Osteocyte (in vitro differentiated cells): ENCODE results near the gene FAAP20. TPM values are rescaled to one million over a fixed set of nuclear protein-coding genes. Genes with fewer than 3 reads are reported as not detected.

ENCODE experiments used
- DNase-seq: peaks from one replicate; pipeline ENCODE4 v3.0.0; 2021; ENCODE audit warnings: mixed read lengths; ENCODE audit not compliant: unreplicated experiment; ENCODE audit errors: extremely low spot score
- H3K27ac Mint-ChIP-seq: one replicate; pipeline ENCODE4 v1.8.0; 2021; ENCODE audit warnings: mild to moderate bottlenecking, mixed read lengths; ENCODE audit not compliant: unreplicated experiment
- H3K27me3 Mint-ChIP-seq: one replicate; pipeline ENCODE4 v1.8.0; 2021; ENCODE audit warnings: mixed read lengths; ENCODE audit not compliant: unreplicated experiment
- H3K36me3 Mint-ChIP-seq: one replicate; pipeline ENCODE4 v1.8.0; 2021; ENCODE audit warnings: mixed read lengths; ENCODE audit not compliant: unreplicated experiment
- H3K4me1 Mint-ChIP-seq: one replicate; pipeline ENCODE4 v1.8.0; 2021; ENCODE audit warnings: mixed read lengths; ENCODE audit not compliant: unreplicated experiment
- H3K4me3 Mint-ChIP-seq: one replicate; pipeline ENCODE4 v1.8.0; 2021; ENCODE audit warnings: mild to moderate bottlenecking, moderate library complexity, mixed read lengths; ENCODE audit not compliant: unreplicated experiment
- H3K9me3 Mint-ChIP-seq: one replicate; pipeline ENCODE4 v1.8.0; 2021; ENCODE audit warnings: mixed read lengths; ENCODE audit not compliant: unreplicated experiment
- CTCF ChIP-seq: fragments of 200-600 bp; sonication (generic); IDR thresholded peaks from 2 replicates; pipeline ENCODE4 v1.5.0; 2021; ENCODE audit warnings: antibody characterized with exemption, mild to moderate bottlenecking, moderate library complexity
- total RNA-seq: library from RNA; stranded (reverse); gene quantifications from 2 replicates; pipeline ENCODE4 v1.2.1, GENCODE V29; 2021

Gene FAAP20
- total RNA-seq, 1 donor from 2014 or later = 90.4 TPM

- peak overlapping the region; percentile 47 for H3K4me3 Mint-ChIP-seq
- peak overlapping the region; percentile 96 for H3K27ac Mint-ChIP-seq
- DNase-seq = no peak
- no peaks in the 10 kb centered on the region for H3K27me3 Mint-ChIP-seq
- H3K9me3 Mint-ChIP-seq = no peaks in the 10 kb centered on the region
- TF ChIP-seq CTCF = no peak
- H3K36me3 Mint-ChIP-seq = peaks cover 6% of the 10 kb centered on the region
- H3K4me1 Mint-ChIP-seq = peaks cover 87% of the 10 kb centered on the region
Observed at GRCh38 chr1:2235300-2235998, 40.9 kb upstream of the FAAP20 start.

- peak overlapping the region; percentile 73 for H3K4me3 Mint-ChIP-seq
- peak overlapping the region; percentile 96 for H3K27ac Mint-ChIP-seq
- peaks cover 7% of the 10 kb centered on the region for H3K36me3 Mint-ChIP-seq
Observed at GRCh38 chr1:2234762-2235113, 40.2 kb upstream of the FAAP20 start.

GRCh38 chr1:2233997-2234761 is 39.6 kb upstream of the FAAP20 start:
- Mint-ChIP-seq H3K36me3 (peaks cover 12% of the 10 kb centered on the region), H3K27ac (peak overlapping the region; percentile 96), H3K27me3 (no peaks in the 10 kb centered on the region)

More at GRCh38 chr1:2234762-2235113, 40.2 kb upstream of the FAAP20 start:
- TF ChIP-seq CTCF = no peak
- H3K4me1 Mint-ChIP-seq = peaks cover 81% of the 10 kb centered on the region
- no peaks in the 10 kb centered on the region for H3K9me3 Mint-ChIP-seq
- no peaks in the 10 kb centered on the region for H3K27me3 Mint-ChIP-seq
- no peak for DNase-seq

GRCh38 chr1:2233468-2233867 is 38.9 kb upstream of the FAAP20 start:
- H3K36me3 Mint-ChIP-seq = peaks cover 14% of the 10 kb centered on the region
- no peaks in the 10 kb centered on the region for H3K27me3 Mint-ChIP-seq
- DNase-seq = no peak
- peak overlapping the region; percentile 73 for H3K4me3 Mint-ChIP-seq
- H3K27ac Mint-ChIP-seq = peak overlapping the region; percentile 96
- TF ChIP-seq CTCF = no peak
- peaks cover 71% of the 10 kb centered on the region for H3K4me1 Mint-ChIP-seq
- no peaks in the 10 kb centered on the region for H3K9me3 Mint-ChIP-seq

More at GRCh38 chr1:2233997-2234761, 39.6 kb upstream of the FAAP20 start:
- peaks cover 75% of the 10 kb centered on the region for H3K4me1 Mint-ChIP-seq
- no peaks in the 10 kb centered on the region for H3K9me3 Mint-ChIP-seq
- peak; percentile 91 for DNase-seq
- no peak for TF ChIP-seq CTCF
- H3K4me3 Mint-ChIP-seq = peak overlapping the region; percentile 73

GRCh38 chr1:2232916-2233438 is 38.4 kb upstream of the FAAP20 start:
- peaks cover 71% of the 10 kb centered on the region for H3K4me1 Mint-ChIP-seq
- peak overlapping the region; percentile 96 for H3K27ac Mint-ChIP-seq
- TF ChIP-seq CTCF = no peak
- DNase-seq = no peak
- no peaks in the 10 kb centered on the region for H3K27me3 Mint-ChIP-seq
- H3K4me3 Mint-ChIP-seq = peak overlapping the region; percentile 96
- peaks cover 14% of the 10 kb centered on the region for H3K36me3 Mint-ChIP-seq
- H3K9me3 Mint-ChIP-seq = no peaks in the 10 kb centered on the region
